Activated T-cell treated with anti-CD3 and anti-CD28 coated beads, Interleukin-2, amount 50 U/mL, for 1 hour (primary cell): Measurements from ENCODE around the gene ID4.

Experiments
- DNase-seq: peaks from one replicate; pipeline ENCODE4 v3.0.0-alpha.2; 2020

ID4 gene

DNA sequence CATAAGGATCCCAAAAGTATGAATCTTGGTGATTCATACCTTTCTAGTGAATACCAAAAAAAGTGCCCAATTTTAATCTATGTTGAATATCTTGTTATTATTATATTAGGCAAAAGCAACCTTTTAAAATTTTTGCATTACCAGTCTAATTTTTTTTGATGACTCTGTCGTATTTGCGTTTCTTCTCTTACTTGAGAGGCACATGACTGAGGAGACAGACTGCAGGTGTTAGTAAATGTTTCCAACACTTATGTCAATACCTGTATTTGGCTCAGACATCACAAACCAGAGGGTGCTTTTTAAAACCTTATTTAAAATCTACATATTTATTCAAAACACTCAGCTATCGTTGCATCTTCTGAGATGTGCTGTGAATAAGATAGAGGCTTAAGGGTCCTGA, 27.1 kb downstream of the ID4 start:
- DNase-seq, result no peak

DNA sequence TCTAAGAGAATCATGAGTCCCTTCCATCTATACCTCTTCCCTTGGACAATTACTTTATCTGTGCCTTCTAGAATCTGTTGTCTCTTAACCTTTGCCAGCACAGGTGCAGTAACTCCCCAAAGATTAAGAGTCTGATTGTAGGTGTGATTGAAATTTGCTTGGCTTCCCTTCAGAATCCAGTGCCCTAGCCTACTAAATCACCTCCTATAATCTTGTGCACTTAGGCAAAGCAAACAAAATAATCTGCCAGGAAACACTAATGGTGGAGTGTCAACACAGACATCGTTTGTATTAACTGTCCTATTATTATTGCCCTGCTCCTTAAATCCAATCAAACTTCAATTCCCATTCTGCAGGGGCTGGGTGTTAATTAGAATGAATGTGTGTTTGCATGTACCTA, 28.0 kb downstream of the ID4 start:
- no peak for DNase-seq

DNA sequence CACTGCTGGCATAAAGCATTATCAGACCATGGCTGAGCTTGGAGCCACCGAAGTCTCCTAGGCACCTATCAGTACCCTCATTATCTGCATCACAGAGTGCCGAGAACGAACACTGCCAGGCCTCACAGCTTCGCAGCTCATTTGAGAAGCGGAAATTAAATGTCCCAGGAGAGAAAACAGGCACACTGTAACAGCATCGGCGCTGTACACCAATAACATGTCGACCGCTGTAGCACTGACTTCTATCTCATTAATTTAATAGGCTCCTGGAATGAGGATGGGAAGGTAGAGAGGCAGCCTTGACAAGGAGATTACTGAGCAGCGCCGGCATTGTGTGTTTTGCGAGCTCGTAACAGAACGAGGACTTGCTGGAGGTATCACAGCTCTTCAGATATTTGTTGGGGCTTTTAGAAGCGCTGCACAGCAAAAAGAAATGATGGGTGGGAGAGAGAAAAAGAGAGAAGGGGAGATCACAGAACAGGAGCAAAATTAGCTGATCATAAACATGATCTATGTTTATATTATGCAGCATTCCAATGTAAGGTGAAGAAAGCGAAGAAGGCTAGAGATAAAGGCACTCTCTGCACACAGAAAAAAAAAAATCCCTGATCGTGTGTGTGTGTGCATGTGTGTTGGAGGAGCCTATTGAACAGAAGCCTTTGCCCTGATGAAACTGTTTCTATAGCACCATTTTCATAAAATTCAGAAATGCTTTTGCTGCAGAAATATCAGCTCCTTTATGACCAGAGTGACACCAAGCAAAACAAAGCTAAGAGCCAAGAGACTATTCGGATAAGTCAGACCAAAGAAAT, 29.2 kb downstream of the ID4 start:
- no peak for DNase-seq

DNA sequence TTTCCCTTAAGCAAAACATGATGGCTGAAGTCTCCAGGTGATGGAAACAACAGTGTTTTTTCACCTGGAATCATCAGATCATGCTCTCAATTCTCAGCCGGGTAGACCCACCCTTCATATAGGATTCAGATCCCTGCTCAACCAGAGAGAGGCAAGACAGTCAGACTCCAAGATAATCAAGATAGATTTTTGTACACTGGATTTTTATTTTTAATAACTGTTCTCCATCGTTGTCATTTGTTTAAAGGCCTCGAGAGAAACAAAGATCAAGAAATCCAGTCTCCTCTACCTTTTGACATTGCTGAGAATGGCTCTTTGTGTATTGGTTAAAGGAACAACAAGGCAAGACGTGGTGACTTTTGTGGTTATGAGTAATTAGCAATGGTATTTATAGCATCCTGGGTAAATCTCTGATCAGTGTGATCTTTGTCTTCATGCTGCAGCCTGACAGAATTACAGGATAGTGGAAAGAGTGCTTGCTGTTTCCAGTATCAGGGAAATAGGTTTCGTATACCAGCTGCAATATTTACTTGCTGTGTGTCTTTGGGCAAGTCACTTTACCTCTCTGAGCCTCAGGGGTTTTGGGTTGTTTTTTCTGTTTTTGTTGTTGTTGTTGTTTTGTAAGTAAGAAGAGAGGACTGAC, 29.9 kb downstream of the ID4 start:
- DNase-seq, result no peak

DNA sequence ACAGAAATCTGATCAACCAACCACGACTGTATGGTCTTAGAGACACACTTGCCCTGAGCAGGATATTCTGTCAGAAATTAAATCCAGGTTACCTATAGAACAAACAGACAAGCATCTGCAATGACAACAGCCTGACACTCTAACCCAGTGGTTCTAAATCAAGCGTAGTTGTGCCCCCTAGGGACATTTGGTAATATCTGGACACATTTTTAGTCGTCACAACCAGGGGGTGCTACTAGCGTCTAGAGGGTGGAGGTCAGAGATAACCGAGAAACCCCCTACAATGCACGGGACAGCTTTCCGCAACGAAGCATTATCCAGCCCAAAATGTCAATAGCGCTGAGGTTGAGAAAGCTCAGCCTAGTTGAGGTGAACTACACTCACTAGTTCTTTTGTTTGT, 32.3 kb downstream of the ID4 start:
- no peak for DNase-seq

DNA sequence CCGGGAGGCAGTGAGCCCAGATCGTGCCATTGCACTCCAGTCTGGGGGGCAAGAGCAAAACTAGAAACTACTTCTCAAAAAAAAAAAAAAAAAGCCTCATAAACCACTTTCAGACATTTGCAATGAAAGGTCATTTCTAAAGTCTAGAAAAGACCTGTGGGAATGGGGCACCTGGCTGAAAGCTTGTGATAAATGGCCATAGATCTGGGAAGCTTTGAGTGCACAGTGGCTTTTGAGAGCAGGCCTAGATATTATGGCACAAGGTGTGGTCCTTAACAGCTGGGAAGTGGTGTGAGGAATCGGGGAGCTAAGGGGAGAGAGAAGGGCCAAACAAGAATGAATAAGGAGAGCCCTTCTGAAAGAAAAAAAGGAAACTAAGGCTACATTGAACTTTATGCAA, 33.2 kb downstream of the ID4 start:
- DNase-seq, result no peak

DNA sequence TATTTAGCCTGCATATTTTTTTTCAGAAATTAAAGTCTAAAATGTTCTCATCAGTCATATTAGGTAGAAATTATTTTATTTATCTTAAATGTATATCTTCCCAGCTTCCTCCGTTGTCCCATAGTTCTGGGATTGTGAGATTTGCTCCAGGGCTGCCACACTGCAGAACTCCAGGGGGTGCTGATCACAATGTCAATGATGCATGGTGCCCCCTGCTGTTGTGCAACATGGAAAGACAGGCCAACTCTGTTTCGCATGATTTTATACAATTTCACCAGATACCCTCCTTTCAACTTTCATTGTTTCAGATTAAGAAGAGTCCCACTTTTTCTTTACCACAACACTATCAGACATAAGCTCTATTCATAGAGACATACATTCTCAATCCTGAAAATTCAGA, 35.9 kb downstream of the ID4 start:
- no peak for DNase-seq

DNA sequence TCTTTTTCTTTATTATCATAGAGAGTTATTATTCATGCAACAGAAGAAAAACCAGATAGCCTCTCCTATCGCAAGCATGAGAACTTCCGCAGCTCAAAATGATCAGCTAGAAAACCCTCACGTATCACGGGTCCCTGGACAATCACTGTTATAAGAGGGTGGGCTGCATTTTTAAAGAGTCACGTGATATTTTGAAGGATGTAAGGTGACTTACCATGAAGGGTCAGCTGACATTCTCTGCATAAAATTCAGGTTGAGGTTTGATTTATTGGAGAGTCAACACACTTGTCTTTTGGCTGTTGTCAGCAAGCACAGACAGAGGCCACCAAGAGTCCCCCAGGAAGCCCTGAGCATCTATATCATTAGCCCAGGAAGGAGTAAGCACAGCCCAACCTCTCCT, 39.5 kb downstream of the ID4 start:
- DNase-seq, result no peak

DNA sequence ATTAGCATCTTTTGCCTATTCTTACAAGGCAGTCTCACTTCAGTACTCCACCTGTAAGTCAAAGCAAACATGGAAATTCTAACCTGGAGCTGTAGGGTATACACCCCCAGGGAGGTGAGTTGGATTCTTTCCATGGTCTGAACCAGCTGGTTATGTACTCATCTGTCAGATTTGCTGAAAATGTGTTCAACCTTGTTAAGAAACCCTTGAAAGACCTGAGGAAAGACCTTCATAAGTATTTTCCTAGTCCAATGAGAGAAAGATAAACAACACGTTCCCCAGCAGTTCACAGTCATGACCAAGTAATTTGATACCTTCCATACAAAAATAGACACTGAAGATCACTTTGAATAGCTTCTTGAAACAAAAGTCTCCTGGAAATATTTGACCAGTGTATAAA, 42.5 kb downstream of the ID4 start:
- no peak for DNase-seq

DNA sequence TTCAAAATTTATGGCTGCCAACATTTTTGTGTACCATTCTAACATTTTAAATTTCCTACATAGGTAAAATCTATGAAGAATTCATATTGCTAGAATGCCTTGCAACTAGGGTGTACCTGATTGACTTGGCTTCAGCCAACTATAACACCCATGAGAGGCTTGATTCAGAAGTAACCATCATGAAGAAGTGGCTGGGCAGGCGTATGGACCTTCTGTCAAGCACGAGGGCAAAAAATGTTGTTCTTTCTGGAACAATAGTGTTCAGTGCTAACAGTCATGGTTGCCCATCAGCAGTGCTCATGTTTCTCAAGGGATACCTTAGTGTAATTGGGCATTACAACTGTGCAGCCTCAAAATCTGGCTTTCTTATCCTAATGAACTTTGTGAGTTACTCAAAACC, 42.9 kb downstream of the ID4 start:
- DNase-seq, result no peak

DNA sequence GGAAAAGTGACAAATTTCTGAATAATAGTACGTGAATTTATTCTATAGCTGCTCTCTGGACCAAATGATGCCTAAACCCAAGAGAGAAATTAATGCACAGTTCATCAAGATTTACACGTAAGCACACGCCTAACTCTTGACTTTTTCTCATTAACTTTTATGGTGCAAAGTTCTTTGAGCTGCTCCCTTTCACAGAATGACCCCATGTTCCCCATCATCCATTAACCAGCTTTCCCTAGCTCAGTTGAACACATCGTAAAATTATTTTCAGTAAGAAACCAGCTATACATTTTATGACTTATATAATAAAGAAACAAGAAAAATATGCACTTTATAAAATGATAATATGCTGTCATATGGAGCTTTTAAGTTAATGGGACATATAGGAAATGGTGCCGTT, 54.3 kb downstream of the ID4 start:
- DNase-seq, result no peak
